H4 (cell line): ENCODE measurements around the gene RECQL5. TPM values are rescaled to one million over a fixed set of nuclear protein-coding genes. Genes with fewer than 3 reads are reported as not detected.
A peak's percentile ranks its signal among the peaks of the same experiment; 100 is the strongest.

Source experiments
- DNase-seq: peaks from one replicate; pipeline ENCODE4 v3.0.0-alpha.2; 2015; ENCODE audit warnings: low spot score
- total RNA-seq: library from RNA; depleted of rRNA; stranded (reverse); fragments of >200 nt; shearing (Covaris generic); gene quantifications from 2 replicates; pipeline ENCODE4 v1.2.3, GENCODE V29; 2014

The RECQL5 gene
- total RNA-seq, 1 experiment from 2014 or later = 14.3 TPM

GRCh38 chr17:75633486-75634375, 33.2 kb downstream of the RECQL5 start:
- DNase-seq = peak; percentile 88

GRCh38 chr17:75632863-75633485, 34.0 kb downstream of the RECQL5 start, which contains the start of gene SMIM5:
Gene SMIM5 (plus strand): TSS chr17:75633434. CDS start chr17:75640202, 6,768 bp downstream.
- peak; percentile 68 for DNase-seq

- DNase-seq = no peak
Measured at GRCh38 chr17:75632428-75632827, 34.5 kb downstream of the RECQL5 start.

- DNase-seq = no peak
Measured at GRCh38 chr17:75631353-75631752, 35.6 kb downstream of the RECQL5 start.

GRCh38 chr17:75630071-75630917, 36.7 kb downstream of the RECQL5 start:
- no peak for DNase-seq

- DNase-seq = no peak
Measured at GRCh38 chr17:75629157-75629556, 37.8 kb downstream of the RECQL5 start.

GRCh38 chr17:75628425-75628824, 38.5 kb downstream of the RECQL5 start:
- DNase-seq = no peak

GRCh38 chr17:75627094-75627493, 39.9 kb downstream of the RECQL5 start:
- no peak for DNase-seq

GRCh38 chr17:75626496-75627038, 40.4 kb downstream of the RECQL5 start:
- no peak for DNase-seq

GRCh38 chr17:75625813-75626486, 41.0 kb downstream of the RECQL5 start:
- DNase-seq = no peak

GRCh38 chr17:75624714-75625345, 42.1 kb downstream of the RECQL5 start:
- no peak for DNase-seq

- no peak for DNase-seq
Measured at GRCh38 chr17:75624021-75624420, 42.9 kb downstream of the RECQL5 start.

GRCh38 chr17:75623386-75623785, 43.6 kb downstream of the RECQL5 start:
- no peak for DNase-seq

- DNase-seq = no peak
Measured at GRCh38 chr17:75622771-75623273, 44.1 kb downstream of the RECQL5 start.

- DNase-seq = no peak
Measured at GRCh38 chr17:75622076-75622475, 44.9 kb downstream of the RECQL5 start.

GRCh38 chr17:75621489-75621888, 45.5 kb downstream of the RECQL5 start:
- DNase-seq = no peak

GRCh38 chr17:75619506-75620431, 47.2 kb downstream of the RECQL5 start:
- peak; percentile 57 for DNase-seq

GRCh38 chr17:75617675-75618074, 49.3 kb downstream of the RECQL5 start:
- no peak for DNase-seq

- no peak for DNase-seq
Measured at GRCh38 chr17:75617218-75617617, 49.7 kb downstream of the RECQL5 start.
